Fibroblast of the aortic adventitia (primary cell): ENCODE measurements around the gene FNBP1L. TPM values are rescaled to one million over a fixed set of nuclear protein-coding genes. Genes with fewer than 3 reads are reported as not detected.
"Not testable (repeated sequence)": the region's sequence is repeated elsewhere in the genome, so short reads cannot be mapped to it uniquely, and the experiment has no call there.

Source experiments
- DNase-seq: peaks from one replicate; pipeline ENCODE4 v3.0.0-alpha.2; 2010; ENCODE audit warnings: low read depth
- H3K4me3 ChIP-seq: 2 replicates; pipeline ENCODE4 v1.5.1; 2011; ENCODE audit warnings: low read depth, mild to moderate bottlenecking, control low read depth, low read length, moderate library complexity
- CTCF ChIP-seq: IDR thresholded peaks from 2 replicates; pipeline ENCODE4 v1.5.1; 2011; ENCODE audit warnings: mild to moderate bottlenecking, low read length, control low read depth, inconsistent platforms; ENCODE audit not compliant: insufficient read depth
- total RNA-seq: library from RNA; depleted of rRNA; stranded (reverse); fragments of >200 nt; gene quantifications from 2 replicates; pipeline ENCODE4 v1.2.3, GENCODE V29; 2012; ENCODE audit warnings: low replicate concordance

FNBP1L gene
- total RNA-seq, 1 donor, result 15.0 TPM

- no peak for TF ChIP-seq CTCF
- H3K4me3 ChIP-seq, result no peak overlapping the region
- no peak for DNase-seq
These were observed 19.7 kb downstream of the FNBP1L start for GRCh38 chr1:93467606-93468005.

- no peak for DNase-seq
- no peak overlapping the region for H3K4me3 ChIP-seq
- TF ChIP-seq CTCF, result no peak
These were observed 20.7 kb downstream of the FNBP1L start for GRCh38 chr1:93468662-93469061.

GRCh38 chr1:93469223-93469622 is 21.3 kb downstream of the FNBP1L start:
- not testable (repeated sequence) for DNase-seq

GRCh38 chr1:93471284-93471683 is 23.4 kb downstream of the FNBP1L start:
- H3K4me3 ChIP-seq, result no peak overlapping the region
- no peak for TF ChIP-seq CTCF
- no peak for DNase-seq

More at GRCh38 chr1:93469223-93469622, 21.3 kb downstream of the FNBP1L start:
- not testable (repeated sequence) for H3K4me3 ChIP-seq

- DNase-seq, result peak; percentile 87
- no peak overlapping the region for H3K4me3 ChIP-seq
- TF ChIP-seq CTCF, result no peak
These were observed 24.0 kb downstream of the FNBP1L start for GRCh38 chr1:93471911-93472310.

GRCh38 chr1:93474321-93474720 is 26.4 kb downstream of the FNBP1L start:
- DNase-seq, result no peak
- no peak for TF ChIP-seq CTCF
- H3K4me3 ChIP-seq, result no peak overlapping the region

GRCh38 chr1:93475681-93476080 is 27.8 kb downstream of the FNBP1L start:
- H3K4me3 ChIP-seq, result no peak overlapping the region
- TF ChIP-seq CTCF, result no peak
- no peak for DNase-seq

- H3K4me3 ChIP-seq, DNase-seq: not testable (repeated sequence)
These were observed 31.3 kb downstream of the FNBP1L start for GRCh38 chr1:93479133-93479745.

GRCh38 chr1:93481899-93482298 is 34.0 kb downstream of the FNBP1L start:
- H3K4me3 ChIP-seq, DNase-seq: not testable (repeated sequence)
